Vagina (tissue), 2 donors: ENCODE measurements around the gene ATRIP.

ENCODE experiments used
- POLR2A ChIP-seq, 2 donors: fragments of 450-650 bp; IDR thresholded peaks; one replicate each; pipeline ENCODE4 v1.6.1; 2017; ENCODE audit warnings: antibody characterized with exemption in 2 of 2, mild to moderate bottlenecking in 2 of 2, moderate library complexity in 2 of 2
- TF ChIP-seq, protein P1 (sequence below), 3 experiments: fragments of 450-650 bp in 2 of 3; fragments of 200-600 bp in 1 of 3; sonication (generic) in 1 of 3; IDR thresholded peaks; one replicate each; pipeline ENCODE4 v1.5.1; 2017 to 2019; ENCODE audit warnings: antibody characterized with exemption in 3 of 3, mild to moderate bottlenecking in 2 of 3, moderate library complexity in 2 of 3

DNA sequence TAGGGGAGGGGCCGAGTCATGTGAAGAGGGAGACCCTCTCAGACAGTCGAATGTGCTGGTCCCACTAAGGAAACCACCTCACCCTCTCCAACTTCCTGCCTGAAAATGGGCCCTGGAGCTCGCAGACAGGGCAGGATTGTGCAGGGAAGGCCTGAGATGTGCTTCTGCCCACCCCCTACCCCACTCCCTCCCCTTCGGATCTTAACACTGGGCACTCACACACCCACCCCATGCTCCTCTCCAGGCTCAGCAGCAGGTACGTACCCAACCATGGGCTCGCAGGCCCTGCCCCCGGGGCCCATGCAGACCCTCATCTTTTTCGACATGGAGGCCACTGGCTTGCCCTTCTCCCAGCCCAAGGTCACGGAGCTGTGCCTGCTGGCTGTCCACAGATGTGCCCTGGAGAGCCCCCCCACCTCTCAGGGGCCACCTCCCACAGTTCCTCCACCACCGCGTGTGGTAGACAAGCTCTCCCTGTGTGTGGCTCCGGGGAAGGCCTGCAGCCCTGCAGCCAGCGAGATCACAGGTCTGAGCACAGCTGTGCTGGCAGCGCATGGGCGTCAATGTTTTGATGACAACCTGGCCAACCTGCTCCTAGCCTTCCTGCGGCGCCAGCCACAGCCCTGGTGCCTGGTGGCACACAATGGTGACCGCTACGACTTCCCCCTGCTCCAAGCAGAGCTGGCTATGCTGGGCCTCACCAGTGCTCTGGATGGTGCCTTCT is 20.0 kb downstream of the ATRIP start:
- TF ChIP-seq, protein P1, sequence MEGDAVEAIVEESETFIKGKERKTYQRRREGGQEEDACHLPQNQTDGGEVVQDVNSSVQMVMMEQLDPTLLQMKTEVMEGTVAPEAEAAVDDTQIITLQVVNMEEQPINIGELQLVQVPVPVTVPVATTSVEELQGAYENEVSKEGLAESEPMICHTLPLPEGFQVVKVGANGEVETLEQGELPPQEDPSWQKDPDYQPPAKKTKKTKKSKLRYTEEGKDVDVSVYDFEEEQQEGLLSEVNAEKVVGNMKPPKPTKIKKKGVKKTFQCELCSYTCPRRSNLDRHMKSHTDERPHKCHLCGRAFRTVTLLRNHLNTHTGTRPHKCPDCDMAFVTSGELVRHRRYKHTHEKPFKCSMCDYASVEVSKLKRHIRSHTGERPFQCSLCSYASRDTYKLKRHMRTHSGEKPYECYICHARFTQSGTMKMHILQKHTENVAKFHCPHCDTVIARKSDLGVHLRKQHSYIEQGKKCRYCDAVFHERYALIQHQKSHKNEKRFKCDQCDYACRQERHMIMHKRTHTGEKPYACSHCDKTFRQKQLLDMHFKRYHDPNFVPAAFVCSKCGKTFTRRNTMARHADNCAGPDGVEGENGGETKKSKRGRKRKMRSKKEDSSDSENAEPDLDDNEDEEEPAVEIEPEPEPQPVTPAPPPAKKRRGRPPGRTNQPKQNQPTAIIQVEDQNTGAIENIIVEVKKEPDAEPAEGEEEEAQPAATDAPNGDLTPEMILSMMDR (IDR thresholded peaks at IDR 0.05), result no peak
- TF ChIP-seq POLR2A (IDR thresholded peaks at IDR 0.05), result no peak
